CD4-positive, alpha-beta T cell treated with Interleukin-4 for 4 hours (primary cell): Measurements from ENCODE around the gene F7.

Experiments used
- DNase-seq: peaks from one replicate; pipeline ENCODE4 v3.0.0-alpha.2; 2020

F7 gene

GRCh38 chr13:113141601-113141970 is 36.0 kb downstream of the F7 start:
- DNase-seq: no peak

- no peak for DNase-seq
Observed at GRCh38 chr13:113142876-113143275, 37.3 kb downstream of the F7 start.

- no peak for DNase-seq
Observed at GRCh38 chr13:113143466-113144254, 38.1 kb downstream of the F7 start.

GRCh38 chr13:113144255-113144629 is 38.7 kb downstream of the F7 start:
- DNase-seq: no peak

GRCh38 chr13:113145496-113145895 is 39.9 kb downstream of the F7 start:
- DNase-seq: no peak

GRCh38 chr13:113145911-113146598 is 40.5 kb downstream of the F7 start:
- no peak for DNase-seq

GRCh38 chr13:113146750-113147149 is 41.2 kb downstream of the F7 start:
- DNase-seq: no peak

- no peak for DNase-seq
Observed at GRCh38 chr13:113147206-113147605, 41.6 kb downstream of the F7 start.

GRCh38 chr13:113148407-113148806 is 42.8 kb downstream of the F7 start:
- no peak for DNase-seq

GRCh38 chr13:113148940-113149503 is 43.4 kb downstream of the F7 start:
- DNase-seq: no peak

GRCh38 chr13:113149711-113150549 is 44.3 kb downstream of the F7 start:
- no peak for DNase-seq

- DNase-seq: no peak
Observed at GRCh38 chr13:113150550-113151365, 45.2 kb downstream of the F7 start.

GRCh38 chr13:113151745-113152690 is 46.4 kb downstream of the F7 start:
- DNase-seq: no peak

- no peak for DNase-seq
Observed at GRCh38 chr13:113152691-113152983, 47.0 kb downstream of the F7 start.

GRCh38 chr13:113152984-113153809 is 47.6 kb downstream of the F7 start:
- DNase-seq: no peak

- DNase-seq: peak; percentile 43
Observed at GRCh38 chr13:113153810-113154748, 48.5 kb downstream of the F7 start.

GRCh38 chr13:113155201-113155600 is 49.6 kb downstream of the F7 start:
- no peak for DNase-seq

- DNase-seq: no peak
Observed at GRCh38 chr13:113155982-113156655, 50.5 kb downstream of the F7 start.
